Chondrocyte (in vitro differentiated cells): ENCODE measurements around the gene PAX4. TPM values are rescaled to one million over a fixed set of nuclear protein-coding genes. Genes with fewer than 3 reads are reported as not detected.
"Not testable (repeated sequence)": the region's sequence is repeated elsewhere in the genome, so short reads cannot be mapped to it uniquely, and the experiment has no call there.

Source experiments
- DNase-seq: peaks from one replicate; pipeline ENCODE4 v3.0.0; 2021; ENCODE audit warnings: mixed read lengths, low spot score
- H3K27ac Mint-ChIP-seq: one replicate; pipeline ENCODE4 v1.8.0; 2021; ENCODE audit warnings: mild to moderate bottlenecking, moderate library complexity, mixed read lengths; ENCODE audit not compliant: unreplicated experiment
- H3K27me3 Mint-ChIP-seq: 2 replicates; pipeline ENCODE4 v1.8.0; 2021; ENCODE audit warnings: low read depth, mixed read lengths
- H3K36me3 Mint-ChIP-seq: 2 replicates; pipeline ENCODE4 v1.8.0; 2021; ENCODE audit warnings: low read depth, mixed read lengths
- H3K4me1 Mint-ChIP-seq: 2 replicates; pipeline ENCODE4 v1.8.0; 2021; ENCODE audit warnings: low read depth, mild to moderate bottlenecking, mixed read lengths
- H3K4me3 Mint-ChIP-seq: one replicate; pipeline ENCODE4 v1.8.0; 2021; ENCODE audit warnings: mild to moderate bottlenecking, moderate library complexity, mixed read lengths; ENCODE audit not compliant: unreplicated experiment
- H3K9me3 Mint-ChIP-seq: 2 replicates; pipeline ENCODE4 v1.8.0; 2021; ENCODE audit warnings: low read depth, mixed read lengths
- total RNA-seq: library from RNA; stranded (reverse); gene quantifications from 3 replicates; pipeline ENCODE4 v1.2.1, GENCODE V29; 2021
- TF ChIP-seq, protein P1 (sequence below): fragments of 200-600 bp; sonication (generic); IDR thresholded peaks from 2 replicates; pipeline ENCODE4 v1.5.0; 2021; ENCODE audit warnings: antibody characterized with exemption, mild to moderate bottlenecking, moderate library complexity

PAX4 gene
- total RNA-seq, 1 donor from 2014 or later = not detected

DNA sequence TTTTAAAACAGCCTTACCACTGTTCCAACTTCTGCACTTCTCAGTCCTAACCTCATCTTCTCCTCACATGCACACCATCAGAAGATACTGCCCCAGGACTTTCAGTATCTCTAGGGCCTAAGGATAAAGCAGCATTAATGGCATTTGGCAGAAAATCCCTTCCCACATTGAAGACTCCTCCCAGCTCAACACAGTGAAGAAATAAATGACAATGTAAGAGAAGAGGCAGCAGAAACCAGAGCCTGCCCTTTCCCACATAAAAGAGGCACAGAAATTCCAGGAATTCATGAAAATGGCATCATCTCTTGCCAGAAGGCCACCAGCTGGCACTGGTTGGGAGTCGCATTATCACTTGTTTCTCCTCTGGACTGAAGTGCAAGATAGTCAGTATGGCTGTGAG lies 36.2 kb downstream of the PAX4 start:
- no peaks in the 10 kb centered on the region for H3K27me3 Mint-ChIP-seq
- H3K27ac Mint-ChIP-seq = no peak overlapping the region
- peaks cover 61% of the 10 kb centered on the region for H3K4me1 Mint-ChIP-seq
- no peak overlapping the region for H3K4me3 Mint-ChIP-seq
- TF ChIP-seq, protein P1, sequence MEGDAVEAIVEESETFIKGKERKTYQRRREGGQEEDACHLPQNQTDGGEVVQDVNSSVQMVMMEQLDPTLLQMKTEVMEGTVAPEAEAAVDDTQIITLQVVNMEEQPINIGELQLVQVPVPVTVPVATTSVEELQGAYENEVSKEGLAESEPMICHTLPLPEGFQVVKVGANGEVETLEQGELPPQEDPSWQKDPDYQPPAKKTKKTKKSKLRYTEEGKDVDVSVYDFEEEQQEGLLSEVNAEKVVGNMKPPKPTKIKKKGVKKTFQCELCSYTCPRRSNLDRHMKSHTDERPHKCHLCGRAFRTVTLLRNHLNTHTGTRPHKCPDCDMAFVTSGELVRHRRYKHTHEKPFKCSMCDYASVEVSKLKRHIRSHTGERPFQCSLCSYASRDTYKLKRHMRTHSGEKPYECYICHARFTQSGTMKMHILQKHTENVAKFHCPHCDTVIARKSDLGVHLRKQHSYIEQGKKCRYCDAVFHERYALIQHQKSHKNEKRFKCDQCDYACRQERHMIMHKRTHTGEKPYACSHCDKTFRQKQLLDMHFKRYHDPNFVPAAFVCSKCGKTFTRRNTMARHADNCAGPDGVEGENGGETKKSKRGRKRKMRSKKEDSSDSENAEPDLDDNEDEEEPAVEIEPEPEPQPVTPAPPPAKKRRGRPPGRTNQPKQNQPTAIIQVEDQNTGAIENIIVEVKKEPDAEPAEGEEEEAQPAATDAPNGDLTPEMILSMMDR = no peak
- peaks cover 13% of the 10 kb centered on the region for H3K36me3 Mint-ChIP-seq
- no peaks in the 10 kb centered on the region for H3K9me3 Mint-ChIP-seq
- no peak for DNase-seq

DNA sequence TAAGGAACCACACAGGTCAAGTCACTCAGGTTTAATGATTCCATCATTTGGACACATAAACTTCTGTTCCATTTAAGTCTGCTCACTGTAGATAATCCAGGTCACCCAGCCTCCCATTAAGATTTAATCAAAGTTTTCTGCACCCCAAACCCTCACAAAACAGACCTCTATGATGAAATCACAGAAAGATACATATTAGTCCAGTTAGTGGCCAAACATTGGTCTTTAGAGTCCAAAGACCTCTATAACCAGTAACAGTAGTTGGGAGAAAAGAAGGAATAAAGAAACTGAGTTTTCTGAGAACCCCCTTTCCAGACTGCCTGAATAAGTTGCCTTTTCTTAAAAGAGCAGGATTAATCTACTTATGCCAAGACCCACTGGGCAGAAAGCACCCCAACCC lies 37.3 kb downstream of the PAX4 start:
- H3K36me3 Mint-ChIP-seq = peaks cover 13% of the 10 kb centered on the region
- no peak overlapping the region for H3K27ac Mint-ChIP-seq
- DNase-seq = no peak
- H3K4me3 Mint-ChIP-seq = no peak overlapping the region
- no peaks in the 10 kb centered on the region for H3K9me3 Mint-ChIP-seq
- TF ChIP-seq, protein P1 = no peak
- H3K4me1 Mint-ChIP-seq = peaks cover 51% of the 10 kb centered on the region
- H3K27me3 Mint-ChIP-seq = no peaks in the 10 kb centered on the region

DNA sequence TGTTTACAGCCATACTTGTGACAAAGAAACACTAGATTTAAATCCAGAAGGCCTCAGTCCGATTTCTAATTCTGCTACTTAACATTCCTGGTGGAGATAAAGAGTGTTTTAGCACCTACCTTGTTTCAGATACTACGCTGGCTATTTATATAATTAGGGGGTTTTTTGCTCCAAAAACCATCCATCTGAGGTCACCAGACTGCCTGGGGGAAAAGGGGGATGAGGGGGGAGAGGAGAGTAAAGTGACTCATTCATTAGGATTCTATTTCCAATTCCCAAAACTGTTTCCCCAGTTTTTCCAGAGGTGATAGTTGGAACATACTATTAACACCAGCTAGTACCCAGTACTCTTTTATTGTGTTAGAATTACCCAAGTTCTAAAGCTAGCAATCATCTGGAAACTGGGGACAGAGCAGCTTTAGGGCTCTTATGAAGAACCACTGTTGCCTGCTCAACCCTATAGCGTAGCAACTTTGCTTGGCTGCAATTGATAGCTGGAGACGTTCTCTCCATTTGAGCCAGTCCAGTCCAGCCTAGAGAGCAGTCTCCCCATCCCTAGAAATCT lies 39.1 kb downstream of the PAX4 start:
- Mint-ChIP-seq H3K4me1 (peaks cover 37% of the 10 kb centered on the region), H3K36me3 (peaks cover 14% of the 10 kb centered on the region), H3K9me3 (no peaks in the 10 kb centered on the region), H3K27me3 (no peaks in the 10 kb centered on the region), H3K27ac (no peak overlapping the region), H3K4me3 (no peak overlapping the region)
- TF ChIP-seq, protein P1 = no peak
- DNase-seq = no peak

DNA sequence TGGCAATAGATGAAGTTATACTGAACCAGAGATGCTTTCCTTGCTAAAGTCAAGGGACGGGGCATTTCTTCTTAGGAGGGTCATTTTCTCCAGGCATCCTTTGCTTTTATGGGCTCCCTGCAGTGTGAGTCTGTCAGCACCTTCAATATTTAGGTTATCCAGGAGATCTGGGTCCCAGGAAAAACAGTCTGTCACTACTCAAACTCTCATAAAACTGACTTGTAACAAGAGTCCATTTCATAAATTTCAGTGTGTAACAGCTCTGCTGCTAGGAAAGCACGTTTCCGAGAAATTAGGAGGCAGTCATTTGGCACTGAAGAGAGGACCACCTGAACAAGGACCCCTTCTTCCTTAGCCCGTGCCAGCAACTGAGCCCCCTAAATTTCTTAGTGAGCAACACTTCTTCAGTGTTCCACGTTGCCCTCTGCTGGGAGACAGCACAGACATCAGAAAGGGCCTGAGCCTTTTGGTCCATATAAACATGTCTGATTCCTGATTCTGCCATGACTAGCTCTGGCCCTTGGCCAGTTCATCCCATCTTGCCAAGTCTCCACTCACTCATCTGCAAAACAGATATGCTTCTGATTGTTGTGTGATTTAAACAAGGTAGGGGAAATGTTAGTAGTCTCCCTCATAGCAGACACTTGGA lies 39.8 kb downstream of the PAX4 start:
- Mint-ChIP-seq H3K36me3 (peaks cover 14% of the 10 kb centered on the region), H3K4me1 (peaks cover 31% of the 10 kb centered on the region), H3K4me3 (no peak overlapping the region), H3K9me3 (no peaks in the 10 kb centered on the region), H3K27me3 (no peaks in the 10 kb centered on the region), H3K27ac (no peak overlapping the region)
- TF ChIP-seq, protein P1 = peak; percentile 37
- no peak for DNase-seq

DNA sequence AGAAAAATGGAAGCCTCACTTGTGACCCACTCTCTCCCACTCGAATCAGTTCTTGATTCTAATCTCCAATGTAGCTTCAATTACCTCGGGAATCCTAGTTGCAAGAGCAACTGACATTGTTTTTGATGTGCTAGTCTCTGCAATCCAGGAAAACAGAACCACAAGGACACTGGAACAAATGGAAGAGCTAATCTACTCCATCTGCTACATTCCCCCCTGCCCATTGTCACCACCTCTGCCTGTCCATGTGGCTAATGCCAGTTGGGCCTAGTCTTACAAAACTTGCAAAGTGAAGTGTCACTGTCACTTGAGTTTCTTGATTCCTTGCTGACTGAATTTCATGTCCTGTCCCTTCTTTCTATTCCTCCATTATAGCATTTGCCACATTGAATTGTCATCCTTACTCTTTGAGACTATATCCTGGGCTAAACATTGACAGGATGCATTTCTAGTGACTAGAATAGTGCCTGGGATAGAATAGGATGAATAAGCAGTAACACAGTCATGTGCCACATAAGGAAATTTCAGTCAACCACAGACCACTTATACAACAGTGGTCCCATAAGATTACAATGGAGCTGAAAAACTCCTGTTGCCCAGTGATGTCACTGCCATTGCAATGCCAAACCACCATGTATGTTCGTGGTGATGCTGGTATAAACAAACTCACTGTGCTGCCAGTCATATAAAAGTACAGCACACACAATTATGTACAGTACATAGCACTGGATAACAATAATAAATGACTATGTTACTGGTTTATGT lies 46.0 kb downstream of the PAX4 start:
- DNase-seq = no peak
- Mint-ChIP-seq H3K27ac (no peak overlapping the region), H3K4me1 (no peaks in the 10 kb centered on the region), H3K36me3 (peaks cover 7% of the 10 kb centered on the region), H3K9me3 (peaks cover 3% of the 10 kb centered on the region), H3K4me3 (no peak overlapping the region), H3K27me3 (no peaks in the 10 kb centered on the region)
- TF ChIP-seq, protein P1 = no peak

DNA sequence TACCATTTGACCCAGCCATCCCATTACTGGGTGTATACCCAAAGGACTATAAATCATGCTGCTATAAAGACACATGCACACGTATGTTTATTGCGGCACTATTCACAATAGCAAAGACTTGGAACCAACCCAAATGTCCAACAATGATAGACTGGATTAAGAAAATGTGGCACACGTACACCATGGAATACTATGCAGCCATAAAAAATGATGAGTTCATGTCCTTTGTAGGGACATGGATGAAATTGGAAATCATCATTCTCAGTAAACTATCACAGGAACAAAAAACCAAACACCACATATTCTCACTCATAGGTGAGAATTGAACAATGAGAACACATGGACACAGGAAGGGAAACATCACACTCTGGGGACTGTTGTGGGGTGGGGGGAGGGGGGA lies 49.9 kb downstream of the PAX4 start:
- H3K4me1 Mint-ChIP-seq, H3K27me3 Mint-ChIP-seq, DNase-seq, H3K4me3 Mint-ChIP-seq, H3K27ac Mint-ChIP-seq: not testable (repeated sequence)
- Mint-ChIP-seq H3K9me3 (peaks cover 17% of the 10 kb centered on the region), H3K36me3 (peaks cover 19% of the 10 kb centered on the region)
